OCI-LY7 (cell line): ENCODE results near the gene AGXT2. TPM values are rescaled to one million over a fixed set of nuclear protein-coding genes. Genes with fewer than 3 reads are reported as not detected.

Experiments
- BruUV-seq: library from RNA; stranded (reverse); fragments of 400-500 nt; replicated peaks from 2 replicates; lab custom pipeline; 2021; lab: Mats Ljungman, UMichigan
- CTCF ChIA-PET: fragments of 300-600 bp; sonication (Branson Sonifier 250); formaldehyde crosslinking; loops from one replicate; lab custom pipeline; 2022; ENCODE audit warnings: antibody characterized with exemption; ENCODE audit not compliant: unreplicated experiment; lab: Charles Lee
- POLR2A ChIA-PET: fragments of 300-600 bp; sonication (Branson Sonifier 250); formaldehyde crosslinking; loops from one replicate; lab custom pipeline; 2022; ENCODE audit warnings: antibody characterized with exemption; lab: Charles Lee
- DNase-seq: peaks from one replicate; pipeline ENCODE4 v3.0.0-alpha.2; 2015; ENCODE audit warnings: low spot score
- H2AFZ ChIP-seq: fragments of 200-600 bp; sonication (generic), shearing (Covaris generic); 2 replicates; pipeline ENCODE4 v1.6.1; 2014; ENCODE audit warnings: mild to moderate bottlenecking, antibody characterized with exemption, low read length, moderate library complexity
- H3K27ac ChIP-seq: fragments of 200-600 bp; sonication (generic); 2 replicates; pipeline ENCODE4 v1.5.1; 2014; ENCODE audit warnings: mixed run types, low read depth, mild to moderate bottlenecking, moderate library complexity, low read length, inconsistent platforms; ENCODE audit not compliant: poor library complexity, severe bottlenecking
- H3K36me3 ChIP-seq: fragments of 200-600 bp; sonication (generic); 2 replicates; pipeline ENCODE4 v1.6.1; 2014; ENCODE audit warnings: mild to moderate bottlenecking, antibody characterized with exemption, low read length, moderate library complexity, mixed read lengths; ENCODE audit not compliant: insufficient read depth
- H3K4me1 ChIP-seq: fragments of 200-600 bp; sonication (generic); 2 replicates; pipeline ENCODE4 v1.5.1; 2014; ENCODE audit warnings: mild to moderate bottlenecking, low read length; ENCODE audit not compliant: insufficient read depth, poor library complexity, severe bottlenecking
- H3K4me2 ChIP-seq: fragments of 200-600 bp; sonication (generic); 2 replicates; pipeline ENCODE4 v1.6.1; 2014; ENCODE audit warnings: mild to moderate bottlenecking, low read length
- H3K4me3 ChIP-seq: fragments of 200-600 bp; sonication (generic); 2 replicates; pipeline ENCODE4 v1.5.1; 2014; ENCODE audit warnings: mild to moderate bottlenecking, low read depth, low read length; ENCODE audit not compliant: poor library complexity, severe bottlenecking
- H3K79me2 ChIP-seq: fragments of 200-600 bp; sonication (generic); 2 replicates; pipeline ENCODE4 v1.6.1; 2016; ENCODE audit warnings: low read depth, mild to moderate bottlenecking, low read length, moderate library complexity, mixed read lengths; ENCODE audit not compliant: insufficient read depth
- H3K9me2 ChIP-seq: fragments of 200-600 bp; sonication (generic); 2 replicates; pipeline ENCODE4 v1.6.1; 2016; ENCODE audit warnings: mild to moderate bottlenecking, low read length, mixed read lengths; ENCODE audit not compliant: insufficient read depth
- H3K9me3 ChIP-seq: fragments of 200-600 bp; sonication (generic); 2 replicates; pipeline ENCODE4 v1.6.1; 2014; ENCODE audit warnings: mild to moderate bottlenecking, mixed run types, low read length, mixed read lengths
- H4K20me1 ChIP-seq: fragments of 200-600 bp; sonication (generic); 2 replicates; pipeline ENCODE4 v1.6.1; 2014; ENCODE audit warnings: mild to moderate bottlenecking, antibody characterized with exemption, low read length, moderate library complexity, mixed read lengths; ENCODE audit not compliant: insufficient read depth
- EZH2phosphoT487 ChIP-seq: fragments of 200-600 bp; sonication (generic); IDR thresholded peaks from 2 replicates; pipeline ENCODE4 v1.6.1; 2018; ENCODE audit warnings: low read depth, borderline replicate concordance, mild to moderate bottlenecking, mixed run types, antibody characterized with exemption, low read length, moderate library complexity, mixed read lengths
- intact Hi-C: fragments of 100-400 bp; cut with micrococcal nuclease; formaldehyde crosslinking; loops from one replicate; pipeline ENCODE4 v1.10.0; 2022; ENCODE audit not compliant: unreplicated experiment
- total RNA-seq, 2 experiments: library from RNA; depleted of rRNA in 1 of 2; stranded (reverse); fragments of >200 nt in 1 of 2; shearing (Covaris generic) in 1 of 2; gene quantifications; 2 replicates each; pipeline ENCODE4 v1.2.3, GENCODE V29; 2014 to 2022
- TF ChIP-seq, protein P1 (sequence below): fragments of 200-600 bp; sonication (generic); conservative IDR thresholded peaks from 2 replicates; pipeline ENCODE4 v1.5.1; 2014; ENCODE audit warnings: mild to moderate bottlenecking, antibody characterized with exemption, low read length, moderate library complexity, mixed read lengths

Gene AGXT2
- total RNA-seq, 2 experiments from 2014 or later, result not detected

DNA sequence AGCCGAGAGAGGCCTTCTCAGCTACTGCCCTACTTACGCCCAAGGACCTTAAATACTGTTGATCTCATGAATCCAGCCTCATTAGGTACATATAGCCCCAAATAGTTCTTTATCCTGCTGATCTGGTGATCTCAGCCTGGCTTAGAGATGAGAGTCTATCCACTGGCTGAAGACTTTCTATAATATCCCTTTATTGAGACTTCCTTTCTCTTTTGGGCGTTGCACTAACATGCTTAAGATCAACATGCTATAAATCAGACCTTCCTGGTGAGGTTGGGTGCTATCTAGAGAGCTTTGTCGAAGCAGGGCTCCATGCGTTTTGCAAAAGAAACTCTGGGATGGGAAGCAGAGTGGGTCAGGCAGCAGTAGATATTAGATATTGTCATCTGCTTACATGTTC is 44.0 kb upstream of the AGXT2 start:
- no TSS peak for BruUV-seq
- intact Hi-C loops, result loop anchor here (10.0 kb wide), 1 partner anchor 343 kb away; no protein-coding TSS in a partner anchor
- no peaks in the 10 kb centered on the region for H3K9me2 ChIP-seq
- POLR2A ChIA-PET, result no interaction called here
- H3K27ac ChIP-seq, result no peak overlapping the region
- H3K36me3 ChIP-seq, result no peaks in the 10 kb centered on the region
- no peaks in the 10 kb centered on the region for H3K4me1 ChIP-seq
- H4K20me1 ChIP-seq, result no peaks in the 10 kb centered on the region
- H3K4me3 ChIP-seq, result no peak overlapping the region
- TF ChIP-seq, protein P1, sequence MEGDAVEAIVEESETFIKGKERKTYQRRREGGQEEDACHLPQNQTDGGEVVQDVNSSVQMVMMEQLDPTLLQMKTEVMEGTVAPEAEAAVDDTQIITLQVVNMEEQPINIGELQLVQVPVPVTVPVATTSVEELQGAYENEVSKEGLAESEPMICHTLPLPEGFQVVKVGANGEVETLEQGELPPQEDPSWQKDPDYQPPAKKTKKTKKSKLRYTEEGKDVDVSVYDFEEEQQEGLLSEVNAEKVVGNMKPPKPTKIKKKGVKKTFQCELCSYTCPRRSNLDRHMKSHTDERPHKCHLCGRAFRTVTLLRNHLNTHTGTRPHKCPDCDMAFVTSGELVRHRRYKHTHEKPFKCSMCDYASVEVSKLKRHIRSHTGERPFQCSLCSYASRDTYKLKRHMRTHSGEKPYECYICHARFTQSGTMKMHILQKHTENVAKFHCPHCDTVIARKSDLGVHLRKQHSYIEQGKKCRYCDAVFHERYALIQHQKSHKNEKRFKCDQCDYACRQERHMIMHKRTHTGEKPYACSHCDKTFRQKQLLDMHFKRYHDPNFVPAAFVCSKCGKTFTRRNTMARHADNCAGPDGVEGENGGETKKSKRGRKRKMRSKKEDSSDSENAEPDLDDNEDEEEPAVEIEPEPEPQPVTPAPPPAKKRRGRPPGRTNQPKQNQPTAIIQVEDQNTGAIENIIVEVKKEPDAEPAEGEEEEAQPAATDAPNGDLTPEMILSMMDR, result no peak
- no peak for TF ChIP-seq EZH2phosphoT487
- H3K4me2 ChIP-seq, result no peak overlapping the region
- no peak overlapping the region for H2AFZ ChIP-seq
- CTCF ChIA-PET, result no interaction called here
- no peaks in the 10 kb centered on the region for H3K9me3 ChIP-seq
- no peak for DNase-seq
- no peaks in the 10 kb centered on the region for H3K79me2 ChIP-seq

- H3K9me2 ChIP-seq, result no peaks in the 10 kb centered on the region
- H3K4me1 ChIP-seq, result no peaks in the 10 kb centered on the region
- ChIA-PET CTCF (no interaction called here), POLR2A (interaction anchor here (0.5 kb wide), 1 partner anchor 370 kb away, joined by 3 read pairs; no protein-coding TSS in a partner anchor)
- DNase-seq, result peak; percentile 56
- no peaks in the 10 kb centered on the region for H4K20me1 ChIP-seq
- H3K36me3 ChIP-seq, result no peaks in the 10 kb centered on the region
- H3K79me2 ChIP-seq, result no peaks in the 10 kb centered on the region
- no TSS peak for BruUV-seq
- intact Hi-C loops, result loop anchor here (1.0 to 10.0 kb wide), 4 partner anchors 113 to 837 kb away; no protein-coding TSS in a partner anchor
- H3K27ac ChIP-seq, result no peak overlapping the region
- TF ChIP-seq EZH2phosphoT487, result no peak
- TF ChIP-seq, protein P1, result peak; percentile 86
- H2AFZ ChIP-seq, result no peak overlapping the region
- H3K9me3 ChIP-seq, result no peaks in the 10 kb centered on the region
- H3K4me2 ChIP-seq, result no peak overlapping the region
- no peak overlapping the region for H3K4me3 ChIP-seq
These were observed 41.9 kb upstream of the AGXT2 start for GRCh38 chr5:35089334-35090314.

- TF ChIP-seq EZH2phosphoT487, result no peak
- TF ChIP-seq, protein P1, result no peak
- H3K4me2 ChIP-seq, result no peak overlapping the region
- ChIA-PET POLR2A (no interaction called here), CTCF (no interaction called here)
- no peaks in the 10 kb centered on the region for H3K9me2 ChIP-seq
- H3K36me3 ChIP-seq, result no peaks in the 10 kb centered on the region
- intact Hi-C loops, result loop anchor here (2.0 to 10.0 kb wide), 2 partner anchors 115 to 687 kb away; no protein-coding TSS in a partner anchor
- no peaks in the 10 kb centered on the region for H4K20me1 ChIP-seq
- H2AFZ ChIP-seq, result no peak overlapping the region
- no peak overlapping the region for H3K27ac ChIP-seq
- BruUV-seq, result no TSS peak
- no peak overlapping the region for H3K4me3 ChIP-seq
- no peak for DNase-seq
- no peaks in the 10 kb centered on the region for H3K4me1 ChIP-seq
- no peaks in the 10 kb centered on the region for H3K9me3 ChIP-seq
- no peaks in the 10 kb centered on the region for H3K79me2 ChIP-seq
These were observed 40.2 kb upstream of the AGXT2 start for GRCh38 chr5:35087991-35088390.
